Dermis blood vessel endothelial cell (primary cell): ENCODE measurements around the gene SLC16A3. TPM values are rescaled to one million over a fixed set of nuclear protein-coding genes. Genes with fewer than 3 reads are reported as not detected.

Experiments used
- DNase-seq: peaks from one replicate; pipeline ENCODE4 v3.0.0; 2010
- total RNA-seq: library from RNA; depleted of rRNA; stranded (reverse); fragments of >200 nt; gene quantifications from 2 replicates; pipeline ENCODE4 v1.2.3, GENCODE V29; 2014

Gene SLC16A3
- total RNA-seq, 1 donor from 2014 or later, result 99.4 TPM

DNA sequence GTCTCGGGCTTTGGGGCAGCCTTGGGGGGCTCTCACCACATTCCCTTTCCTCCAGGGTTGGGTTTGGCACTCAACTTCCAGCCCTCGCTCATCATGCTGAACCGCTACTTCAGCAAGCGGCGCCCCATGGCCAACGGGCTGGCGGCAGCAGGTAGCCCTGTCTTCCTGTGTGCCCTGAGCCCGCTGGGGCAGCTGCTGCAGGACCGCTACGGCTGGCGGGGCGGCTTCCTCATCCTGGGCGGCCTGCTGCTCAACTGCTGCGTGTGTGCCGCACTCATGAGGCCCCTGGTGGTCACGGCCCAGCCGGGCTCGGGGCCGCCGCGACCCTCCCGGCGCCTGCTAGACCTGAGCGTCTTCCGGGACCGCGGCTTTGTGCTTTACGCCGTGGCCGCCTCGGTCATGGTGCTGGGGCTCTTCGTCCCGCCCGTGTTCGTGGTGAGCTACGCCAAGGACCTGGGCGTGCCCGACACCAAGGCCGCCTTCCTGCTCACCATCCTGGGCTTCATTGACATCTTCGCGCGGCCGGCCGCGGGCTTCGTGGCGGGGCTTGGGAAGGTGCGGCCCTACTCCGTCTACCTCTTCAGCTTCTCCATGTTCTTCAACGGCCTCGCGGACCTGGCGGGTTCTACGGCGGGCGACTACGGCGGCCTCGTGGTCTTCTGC is 8.4 kb downstream of the SLC16A3 start:
- DNase-seq, result no peak

- DNase-seq, result no peak
These were observed 9.1 kb downstream of the SLC16A3 start for GRCh38 chr17:82237746-82238471.

DNA sequence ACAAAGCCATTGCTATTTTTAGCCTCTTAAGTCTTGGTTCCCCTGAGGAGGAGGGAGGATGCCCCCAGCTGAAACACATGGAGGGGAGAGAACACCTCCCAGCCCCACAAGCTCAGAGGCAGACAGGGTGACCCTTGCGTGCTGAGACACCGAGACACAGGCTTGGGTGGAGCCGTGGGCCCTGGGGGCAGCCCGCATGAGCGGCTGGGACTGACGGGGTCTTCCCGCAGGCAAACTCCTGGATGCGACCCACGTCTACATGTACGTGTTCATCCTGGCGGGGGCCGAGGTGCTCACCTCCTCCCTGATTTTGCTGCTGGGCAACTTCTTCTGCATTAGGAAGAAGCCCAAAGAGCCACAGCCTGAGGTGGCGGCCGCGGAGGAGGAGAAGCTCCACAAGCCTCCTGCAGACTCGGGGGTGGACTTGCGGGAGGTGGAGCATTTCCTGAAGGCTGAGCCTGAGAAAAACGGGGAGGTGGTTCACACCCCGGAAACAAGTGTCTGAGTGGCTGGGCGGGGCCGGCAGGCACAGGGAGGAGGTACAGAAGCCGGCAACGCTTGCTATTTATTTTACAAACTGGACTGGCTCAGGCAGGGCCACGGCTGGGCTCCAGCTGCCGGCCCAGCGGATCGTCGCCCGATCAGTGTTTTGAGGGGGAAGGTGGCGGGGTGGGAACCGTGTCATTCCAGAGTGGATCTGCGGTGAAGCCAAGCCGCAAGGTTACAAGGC is 9.8 kb downstream of the SLC16A3 start:
- DNase-seq, result no peak

- no peak for DNase-seq
These were observed 10.6 kb downstream of the SLC16A3 start for GRCh38 chr17:82239401-82239925.

DNA sequence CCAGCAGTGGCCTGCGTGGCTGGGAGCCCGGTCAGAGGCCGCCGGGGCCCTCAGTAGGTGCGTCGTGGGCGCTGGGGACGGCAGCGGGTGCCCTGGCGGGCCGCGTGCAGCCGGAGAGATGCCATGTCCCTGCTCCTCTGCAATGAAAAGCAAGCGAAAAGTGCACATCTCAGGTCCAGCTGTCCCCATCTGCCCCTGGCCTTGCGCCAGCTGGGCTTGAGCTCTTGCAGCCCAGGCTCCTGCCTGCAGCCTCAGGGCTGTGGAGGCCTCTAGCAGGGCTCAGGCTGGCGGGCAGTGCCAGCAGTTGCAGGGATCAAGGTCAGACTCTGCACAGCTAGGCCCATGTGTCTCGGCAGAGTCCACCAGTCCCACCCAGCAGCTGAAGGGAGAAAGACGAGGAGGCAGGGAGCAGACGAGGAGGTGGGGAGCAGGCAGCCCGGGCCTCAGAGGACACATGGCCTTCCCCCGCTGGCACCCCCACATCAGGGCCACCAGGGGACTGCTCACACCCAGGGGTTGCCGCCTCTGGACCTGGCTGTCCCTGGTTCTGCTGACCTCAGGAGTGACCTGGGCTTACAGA is 11.2 kb downstream of the SLC16A3 start:
- no peak for DNase-seq

DNA sequence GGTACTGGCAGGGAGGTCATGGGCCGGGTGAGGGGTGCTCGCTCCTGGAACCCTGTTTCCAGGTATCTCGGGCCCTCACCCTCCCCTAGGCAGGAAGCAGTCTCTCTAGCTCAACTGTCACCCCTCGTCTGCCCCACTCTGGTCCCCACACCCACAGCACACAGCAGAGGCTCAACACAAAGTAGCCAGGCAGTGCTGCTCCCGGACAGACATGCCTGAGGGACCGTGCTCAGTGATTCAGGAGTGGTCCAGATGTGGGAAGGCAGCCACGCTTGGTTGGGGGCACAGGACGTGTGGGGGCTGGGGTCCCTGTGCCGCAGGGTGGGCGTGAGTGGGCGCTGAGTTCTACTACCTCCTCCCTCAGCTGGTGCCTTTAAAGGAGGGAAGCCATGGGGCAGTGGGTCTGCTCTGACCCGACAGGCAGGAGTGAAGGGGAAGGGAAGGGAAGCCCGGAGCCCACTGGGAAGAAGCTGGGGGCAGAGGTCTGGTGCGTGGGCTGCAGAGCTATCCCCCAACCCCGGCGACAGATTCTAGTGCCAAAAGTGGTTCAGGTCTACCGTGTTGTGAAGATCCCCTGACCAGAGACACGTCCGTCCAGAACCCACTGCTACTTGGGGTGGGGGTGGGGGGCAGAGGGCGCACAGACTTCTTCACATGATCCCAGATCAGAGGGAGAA is 11.8 kb downstream of the SLC16A3 start:
- no peak for DNase-seq

GRCh38 chr17:82241183-82241925 is 12.5 kb downstream of the SLC16A3 start:
- peak; percentile 81 for DNase-seq

DNA sequence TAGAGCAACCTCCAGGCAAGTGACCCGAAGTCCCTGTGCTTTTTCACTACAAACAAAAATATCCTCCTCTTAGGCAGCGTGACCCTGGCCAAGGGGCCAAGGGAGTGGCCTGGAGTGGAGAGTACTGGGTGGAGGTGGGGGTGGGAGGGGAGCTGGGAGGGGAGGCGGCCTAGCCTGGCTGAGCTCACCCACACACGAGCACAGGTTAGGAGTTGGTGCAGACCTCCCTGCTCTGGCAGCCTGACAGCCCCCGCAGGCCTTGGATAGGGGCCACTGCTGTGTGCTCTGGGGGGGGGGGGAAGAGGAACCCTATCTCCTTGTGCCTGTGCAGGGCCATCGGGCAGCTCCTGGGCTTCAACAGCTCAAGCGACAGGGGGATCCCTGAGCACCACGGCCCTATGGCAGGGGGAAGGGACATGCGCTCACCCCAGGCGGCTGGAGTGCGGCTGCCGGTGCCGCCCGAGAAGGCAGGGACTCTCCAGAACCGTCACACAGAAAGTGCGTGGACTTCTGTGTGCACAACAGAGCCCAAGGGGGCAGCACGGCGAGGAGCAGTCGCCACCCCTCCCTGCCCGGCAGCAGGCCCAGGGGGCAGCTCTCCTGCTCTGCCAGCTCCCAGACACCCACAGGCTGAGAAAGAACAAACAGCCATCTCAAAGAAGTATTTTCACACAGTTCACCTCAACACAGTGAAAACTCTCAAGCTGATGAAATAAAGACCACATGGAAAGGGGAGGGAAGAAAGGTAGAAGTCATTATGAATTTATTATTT is 13.3 kb downstream of the SLC16A3 start:
- no peak for DNase-seq

GRCh38 chr17:82242698-82242976 is 13.8 kb downstream of the SLC16A3 start:
- no peak for DNase-seq

DNA sequence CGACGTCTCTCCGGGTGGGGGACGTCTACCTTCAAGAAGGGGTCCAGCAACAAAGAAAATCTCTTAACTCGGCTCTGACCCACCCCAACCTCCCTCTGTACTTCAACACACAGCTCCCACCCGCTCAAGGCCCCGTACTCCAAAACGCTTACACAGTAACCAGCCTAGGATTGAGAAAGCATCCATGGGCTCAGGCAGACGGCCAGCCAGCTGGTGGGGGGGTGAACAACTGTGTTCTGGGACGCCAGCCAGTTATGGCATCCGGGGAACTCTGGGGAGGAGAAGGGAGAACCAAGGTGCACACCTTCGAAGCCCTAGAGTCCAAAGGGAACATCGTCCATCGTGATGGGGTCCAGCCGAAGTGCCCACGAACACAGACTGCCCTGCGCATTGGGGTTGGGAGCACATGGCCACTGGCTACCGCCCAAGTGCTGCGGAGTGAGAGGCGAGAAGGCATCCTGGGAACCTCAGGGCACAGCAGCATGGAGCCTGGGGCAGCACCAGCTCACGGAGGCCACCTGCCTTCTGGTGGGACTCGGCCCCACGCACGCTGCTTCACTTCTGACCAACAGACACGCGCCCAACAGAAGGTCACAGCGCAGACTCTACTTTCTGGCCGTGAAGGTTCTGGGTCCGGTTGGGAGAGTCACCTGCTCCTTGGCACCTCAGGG is 14.3 kb downstream of the SLC16A3 start:
- no peak for DNase-seq

GRCh38 chr17:82243648-82244412 is 15.0 kb downstream of the SLC16A3 start:
- DNase-seq, result no peak

DNA sequence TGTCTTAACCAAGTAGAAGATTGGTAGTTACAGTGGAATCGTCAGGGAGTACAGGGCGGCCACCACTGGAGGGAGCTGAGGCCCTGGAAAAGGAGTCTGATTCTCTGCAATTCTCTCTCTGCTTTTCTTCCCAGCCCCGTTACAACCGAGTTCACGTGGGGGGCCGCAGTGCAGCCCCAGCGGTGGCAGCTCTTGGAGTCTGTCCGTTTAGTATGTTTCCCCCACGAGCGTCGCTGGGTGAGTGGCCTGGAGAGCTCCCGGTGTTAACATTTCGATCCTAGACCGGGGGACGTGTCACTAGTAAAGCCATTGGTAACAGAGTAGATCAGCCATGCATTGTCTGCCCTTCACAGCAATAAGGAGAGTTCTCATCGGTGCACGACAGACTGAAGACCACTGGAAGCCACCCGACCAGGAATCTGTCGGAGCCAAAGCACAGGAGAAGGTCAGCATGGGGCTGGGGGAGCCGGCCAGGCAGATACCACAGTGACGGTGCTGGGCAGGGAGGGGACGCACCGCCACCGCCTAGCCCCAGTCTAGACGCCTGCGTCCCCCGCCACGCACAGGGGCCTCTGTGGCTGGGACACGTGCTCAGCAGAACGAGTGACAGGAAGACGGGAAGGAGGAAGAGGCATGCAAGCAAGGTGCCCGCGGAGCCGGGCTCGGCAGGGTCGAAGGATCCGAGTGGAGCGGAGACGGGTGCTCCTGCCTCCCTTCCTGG is 15.7 kb downstream of the SLC16A3 start:
- peak; percentile 56 for DNase-seq

DNA sequence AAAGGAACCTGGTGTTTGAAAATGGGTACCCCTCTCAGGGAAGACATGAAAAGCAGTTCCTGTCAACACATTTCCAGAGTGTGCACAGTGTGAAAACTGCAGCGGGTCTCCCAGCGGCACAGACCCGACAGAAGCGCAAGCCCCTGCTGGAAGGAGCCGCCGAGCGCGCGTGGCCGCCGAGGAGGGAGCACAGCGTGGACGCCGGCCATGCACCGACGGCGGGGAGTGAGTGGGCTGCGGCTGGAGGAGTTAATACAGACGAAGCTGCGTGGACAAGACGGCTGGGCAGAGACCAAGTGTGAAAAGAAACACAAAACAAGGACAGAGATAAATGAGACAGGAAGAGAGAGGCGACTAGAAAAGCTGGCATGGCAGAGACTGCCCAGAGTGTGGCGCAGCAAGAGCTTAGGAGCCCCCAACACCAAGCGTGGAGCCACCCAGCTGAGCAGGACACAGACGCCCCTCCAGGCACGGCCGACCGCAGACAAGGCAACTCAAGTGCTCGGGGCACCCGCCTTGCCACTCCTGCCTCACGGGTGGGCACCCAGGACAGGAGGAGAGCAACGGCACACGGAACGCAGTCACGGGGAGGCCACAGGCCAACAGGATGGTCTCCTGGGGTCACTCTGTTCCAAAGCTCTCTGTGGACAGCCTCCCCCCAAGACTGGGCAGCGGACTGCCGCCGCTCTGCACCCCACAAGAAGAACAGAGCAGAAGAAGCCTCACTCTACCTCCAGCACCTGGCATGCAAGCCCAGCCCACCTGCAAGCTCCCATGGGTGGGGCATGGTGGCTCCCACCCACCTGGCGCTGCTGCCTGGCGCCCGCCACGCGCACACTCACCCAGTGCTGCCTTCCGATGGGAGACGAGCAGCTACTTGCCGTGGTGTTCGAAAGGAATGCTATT is 16.5 kb downstream of the SLC16A3 start:
- no peak for DNase-seq

- DNase-seq, result no peak
These were observed 17.2 kb downstream of the SLC16A3 start for GRCh38 chr17:82246040-82246364.

DNA sequence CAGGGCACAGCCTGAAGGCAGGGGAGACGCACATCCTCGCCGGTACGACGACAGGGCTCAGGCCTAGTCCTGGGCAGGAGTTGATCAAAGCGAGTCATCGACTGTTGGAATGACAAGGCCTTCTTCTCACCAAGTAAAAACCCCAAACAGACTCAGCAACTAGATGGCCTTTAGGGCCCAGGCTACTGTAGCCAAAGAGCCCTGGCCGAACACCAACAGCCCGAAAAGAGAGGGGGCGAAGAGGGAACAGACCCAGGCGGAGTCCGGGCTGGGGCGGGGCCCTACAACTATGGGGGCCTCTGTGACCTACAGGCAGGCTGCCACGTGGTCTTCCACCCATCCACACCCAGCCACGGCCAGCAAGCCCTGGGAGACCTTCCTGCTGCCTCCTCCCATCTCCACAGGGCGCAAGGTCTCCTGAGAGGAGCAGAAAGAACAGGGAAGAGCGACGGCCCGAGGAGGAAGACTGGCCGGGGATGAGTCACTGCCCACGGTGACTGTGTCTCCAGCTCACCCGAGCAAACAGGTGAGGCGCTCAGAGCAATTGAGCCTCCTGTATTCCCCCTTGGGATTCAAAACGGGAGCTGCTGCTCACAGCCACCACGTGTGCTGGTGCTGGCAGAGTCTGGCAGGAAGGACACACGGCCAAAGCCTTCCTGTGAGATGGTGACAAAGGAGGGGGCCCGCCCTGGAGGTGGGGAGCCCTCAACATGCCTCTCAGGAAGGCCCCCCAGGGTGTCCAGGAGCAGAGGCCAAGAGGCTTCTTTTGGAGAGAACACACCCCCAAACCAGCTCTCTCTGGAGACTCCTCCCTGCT is 17.7 kb downstream of the SLC16A3 start:
- peak; percentile 63 for DNase-seq

DNA sequence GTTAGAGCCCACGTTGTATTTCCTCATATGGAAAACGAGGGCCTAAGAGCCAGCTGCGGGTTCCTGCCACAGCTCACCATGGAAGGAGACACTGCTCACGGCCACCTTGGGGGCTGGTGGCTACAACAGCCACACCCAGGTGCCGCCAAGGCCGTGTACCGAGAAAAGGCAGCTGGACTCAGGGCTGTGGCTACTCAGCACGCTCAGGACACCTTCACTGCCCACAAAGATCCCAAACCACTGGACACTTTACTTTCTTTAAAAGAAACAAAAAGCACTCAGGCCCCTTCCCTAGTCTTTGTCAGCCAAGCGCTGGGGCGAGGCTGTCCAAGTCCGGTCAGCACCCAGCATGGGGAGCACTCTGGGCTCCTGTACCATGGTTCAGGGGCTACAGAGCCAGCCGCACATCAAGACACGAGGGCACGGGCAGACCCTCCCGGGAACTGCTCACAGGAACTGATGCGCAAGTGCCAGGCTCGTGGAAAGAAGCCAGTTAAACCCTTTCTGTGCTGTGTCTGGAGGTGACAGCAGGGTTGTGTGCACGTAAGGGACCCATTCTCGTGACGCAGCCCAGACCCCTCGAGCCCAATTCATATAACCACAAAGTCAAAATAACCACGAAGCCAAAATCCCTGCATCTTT is 18.5 kb downstream of the SLC16A3 start:
- no peak for DNase-seq
